Peyer's patch (tissue), 4 donors: ENCODE results near the gene CDH4. TPM values are rescaled to one million over a fixed set of nuclear protein-coding genes. Genes with fewer than 3 reads are reported as not detected.

ENCODE experiments used
- DNase-seq, 3 donors: peaks; one replicate each; pipeline ENCODE4 v3.0.0-alpha.2; 2017 to 2019
- H3K27ac ChIP-seq, 4 donors: fragments of 200-600 bp; sonication (generic); one replicate each; pipeline ENCODE4 v1.5.1; 2016 to 2019
- H3K27me3 ChIP-seq, 2 donors: fragments of 200-600 bp; sonication (generic); one replicate each; pipeline ENCODE4 v1.5.1; 2019
- H3K36me3 ChIP-seq, 3 donors: fragments of 200-600 bp; sonication (generic); one replicate each; pipeline ENCODE4 v1.5.1; 2016 to 2019
- H3K4me1 ChIP-seq, 4 donors: fragments of 200-600 bp; sonication (generic); one replicate each; pipeline ENCODE4 v1.5.1; 2016 to 2019
- H3K4me3 ChIP-seq, 4 donors: fragments of 200-600 bp; sonication (generic); 1 replicate in 3 of 4; 2 replicates in 1 of 4; pipeline ENCODE4 v1.5.1; 2016 to 2019; ENCODE audit warnings: mild to moderate bottlenecking in 1 of 4
- H3K9me3 ChIP-seq, 4 donors: fragments of 200-600 bp; sonication (generic); one replicate each; pipeline ENCODE4 v1.5.1; 2016 to 2019; ENCODE audit warnings: mild to moderate bottlenecking in 1 of 4
- POLR2A ChIP-seq, 2 donors: fragments of 450-650 bp; IDR thresholded peaks; one replicate each; pipeline ENCODE4 v1.5.1; 2017; ENCODE audit warnings: antibody characterized with exemption in 2 of 2, mild to moderate bottlenecking in 2 of 2, moderate library complexity in 2 of 2
- total RNA-seq, 4 donors: library from RNA; depleted of rRNA; stranded (reverse); fragments of >200 nt; gene quantifications; one replicate each; pipeline ENCODE4 v1.1.0, GENCODE V29; 2016
- TF ChIP-seq, protein P1 (sequence below), 6 experiments: fragments of 450-650 bp in 4 of 6; fragments of 200-600 bp in 2 of 6; sonication (generic) in 1 of 6; IDR thresholded peaks; one replicate each; pipeline ENCODE4 v1.5.1; 2017 to 2019; ENCODE audit warnings: antibody characterized with exemption in 6 of 6, mild to moderate bottlenecking in 3 of 6, moderate library complexity in 1 of 6

Gene CDH4
- total RNA-seq, 4 donors from 2014 or later, result 0.27 TPM; not detected in 3

DNA sequence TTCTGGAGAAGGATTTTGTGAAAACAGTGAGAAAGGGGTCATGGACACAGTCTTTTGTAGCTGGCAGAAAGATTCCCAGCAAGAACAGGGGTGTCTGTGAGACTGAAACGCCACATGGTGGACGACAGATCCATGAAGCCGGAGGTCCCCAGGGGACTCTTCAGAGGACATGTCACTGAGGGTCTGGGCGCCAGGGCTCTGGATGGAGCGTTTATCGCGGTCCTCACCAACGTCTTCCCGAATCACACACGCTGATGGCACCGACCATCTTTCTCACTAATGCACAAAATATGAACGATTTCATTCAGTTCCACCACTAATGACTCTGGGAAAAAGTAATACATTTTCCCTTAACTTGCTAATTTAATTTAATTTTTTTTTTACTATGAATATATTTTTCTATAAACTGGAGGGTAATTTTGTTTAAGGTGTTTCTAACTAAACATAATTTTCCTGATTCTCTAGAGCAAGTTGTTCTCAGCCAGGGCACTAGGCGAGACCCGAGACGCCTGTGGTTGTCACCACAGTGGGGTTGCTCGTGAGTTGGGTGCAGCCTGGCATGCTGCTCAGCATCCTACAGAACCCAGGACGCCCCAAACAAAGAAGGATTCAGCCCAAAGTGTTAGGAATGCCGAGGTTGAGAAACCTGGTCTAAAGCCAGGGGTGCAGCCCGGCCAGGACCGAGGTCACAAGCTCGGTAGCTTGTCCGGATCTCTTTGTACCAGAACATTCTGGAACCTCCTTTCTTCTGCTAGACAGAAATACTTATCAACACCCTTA lies 507.4 kb downstream of the CDH4 start:
- Histone ChIP-seq H3K36me3 (no peaks in the 10 kb centered on the region), H3K27ac (no peak overlapping the region), H3K4me1 (no peaks in the 10 kb centered on the region), H3K4me3 (no peak overlapping the region), H3K9me3 (no peaks in the 10 kb centered on the region), H3K27me3 (no peaks in the 10 kb centered on the region)
- TF ChIP-seq POLR2A (IDR thresholded peaks at IDR 0.05), result no peak
- TF ChIP-seq, protein P1, sequence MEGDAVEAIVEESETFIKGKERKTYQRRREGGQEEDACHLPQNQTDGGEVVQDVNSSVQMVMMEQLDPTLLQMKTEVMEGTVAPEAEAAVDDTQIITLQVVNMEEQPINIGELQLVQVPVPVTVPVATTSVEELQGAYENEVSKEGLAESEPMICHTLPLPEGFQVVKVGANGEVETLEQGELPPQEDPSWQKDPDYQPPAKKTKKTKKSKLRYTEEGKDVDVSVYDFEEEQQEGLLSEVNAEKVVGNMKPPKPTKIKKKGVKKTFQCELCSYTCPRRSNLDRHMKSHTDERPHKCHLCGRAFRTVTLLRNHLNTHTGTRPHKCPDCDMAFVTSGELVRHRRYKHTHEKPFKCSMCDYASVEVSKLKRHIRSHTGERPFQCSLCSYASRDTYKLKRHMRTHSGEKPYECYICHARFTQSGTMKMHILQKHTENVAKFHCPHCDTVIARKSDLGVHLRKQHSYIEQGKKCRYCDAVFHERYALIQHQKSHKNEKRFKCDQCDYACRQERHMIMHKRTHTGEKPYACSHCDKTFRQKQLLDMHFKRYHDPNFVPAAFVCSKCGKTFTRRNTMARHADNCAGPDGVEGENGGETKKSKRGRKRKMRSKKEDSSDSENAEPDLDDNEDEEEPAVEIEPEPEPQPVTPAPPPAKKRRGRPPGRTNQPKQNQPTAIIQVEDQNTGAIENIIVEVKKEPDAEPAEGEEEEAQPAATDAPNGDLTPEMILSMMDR (IDR thresholded peaks at IDR 0.05), result no peak
- peak in 1 of 3 donors; percentile 8 for DNase-seq

DNA sequence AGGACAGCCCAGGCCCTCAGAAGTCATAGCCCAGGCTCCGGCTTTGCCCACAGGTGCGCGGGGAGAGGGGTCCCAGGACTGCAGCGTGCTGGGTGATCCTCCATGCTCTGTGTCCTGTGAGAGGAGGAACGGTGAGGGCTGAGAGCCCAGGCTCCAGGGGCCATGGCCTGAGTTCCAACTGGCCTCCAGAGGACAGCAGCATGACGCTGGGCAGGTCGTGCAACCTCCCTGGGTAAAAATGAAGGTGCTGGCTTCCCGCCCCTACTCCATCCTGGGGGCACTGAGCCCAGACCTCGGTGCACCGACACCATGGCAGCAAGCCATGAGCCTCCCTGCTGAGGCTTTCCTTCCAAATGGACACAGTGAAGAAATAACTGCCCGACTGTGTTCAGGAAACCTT lies 508.3 kb downstream of the CDH4 start:
- Histone ChIP-seq H3K9me3 (no peaks in the 10 kb centered on the region), H3K4me1 (no peaks in the 10 kb centered on the region), H3K27me3 (no peaks in the 10 kb centered on the region), H3K36me3 (no peaks in the 10 kb centered on the region), H3K4me3 (no peak overlapping the region), H3K27ac (no peak overlapping the region)
- peak in 1 of 3 donors; percentile 19 for DNase-seq
- TF ChIP-seq POLR2A (IDR thresholded peaks at IDR 0.05), result no peak

DNA sequence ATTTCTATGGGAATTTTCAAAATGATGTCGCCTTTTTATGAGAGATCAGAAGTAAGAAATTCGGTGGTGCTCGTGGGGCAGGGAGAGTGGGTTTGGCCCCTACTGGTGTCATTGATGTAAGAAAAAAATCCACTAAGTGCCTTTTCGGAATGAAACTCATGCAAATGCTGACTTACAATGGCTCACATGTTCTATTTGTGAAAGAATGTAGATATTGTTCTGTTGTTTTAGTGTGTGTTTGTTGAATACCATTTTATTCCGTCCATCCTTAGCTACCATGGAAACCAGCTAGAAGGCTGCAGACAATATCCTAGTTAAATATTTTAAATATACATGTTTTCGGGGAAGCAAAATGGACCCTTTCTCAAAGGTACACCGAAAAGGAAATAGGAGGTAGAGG lies 508.7 kb downstream of the CDH4 start:
- Histone ChIP-seq H3K36me3 (no peaks in the 10 kb centered on the region), H3K27ac (no peak overlapping the region), H3K4me3 (no peak overlapping the region), H3K27me3 (no peaks in the 10 kb centered on the region), H3K4me1 (no peaks in the 10 kb centered on the region), H3K9me3 (no peaks in the 10 kb centered on the region)
- DNase-seq, result no peak
- TF ChIP-seq, protein P1 (IDR thresholded peaks at IDR 0.05), result no peak
- no peak for TF ChIP-seq POLR2A (IDR thresholded peaks at IDR 0.05)

DNA sequence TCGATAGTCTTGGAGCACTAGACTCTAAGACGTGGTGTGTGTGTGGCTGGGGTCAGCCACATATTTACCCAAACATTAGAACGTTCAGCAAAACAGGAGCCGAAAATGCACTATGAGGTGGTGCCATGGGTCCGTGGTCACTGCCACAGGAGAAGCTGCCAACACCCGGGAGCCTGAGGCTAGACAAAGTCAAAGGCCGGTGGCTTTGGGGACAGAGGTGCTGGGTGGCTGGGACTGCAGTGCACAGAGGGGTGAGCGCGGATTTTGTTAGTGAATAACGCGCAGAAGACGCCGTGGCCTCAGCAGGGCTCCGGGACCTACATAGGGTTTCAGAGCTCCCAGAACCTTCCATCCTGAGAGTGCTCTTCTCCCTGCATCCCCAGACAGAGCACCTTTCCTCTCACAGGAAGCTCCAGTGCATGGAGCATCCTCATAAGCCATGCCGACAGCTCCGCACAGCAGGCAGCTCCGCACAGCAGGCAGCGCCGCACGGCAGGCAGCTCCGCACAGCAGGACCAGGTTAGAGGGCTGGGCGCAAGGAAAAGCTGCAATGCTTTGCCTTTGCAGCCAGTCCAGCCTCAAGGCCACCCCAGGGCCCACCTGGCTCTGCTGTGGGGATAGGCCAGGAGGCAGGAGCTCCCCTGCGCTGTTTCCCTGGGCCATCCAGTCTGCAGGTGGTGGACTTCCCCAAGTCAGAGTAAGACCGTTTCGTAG lies 509.5 kb downstream of the CDH4 start:
- H3K9me3 ChIP-seq, result no peaks in the 10 kb centered on the region
- H3K27me3 ChIP-seq, result no peaks in the 10 kb centered on the region
- H3K4me3 ChIP-seq, result no peak overlapping the region
- TF ChIP-seq POLR2A (IDR thresholded peaks at IDR 0.05), result no peak
- TF ChIP-seq, protein P1 (IDR thresholded peaks at IDR 0.05), result no peak
- no peaks in the 10 kb centered on the region for H3K4me1 ChIP-seq
- H3K36me3 ChIP-seq, result no peaks in the 10 kb centered on the region
- DNase-seq, result peak in 1 of 3 donors; percentile 21
- H3K27ac ChIP-seq, result no peak overlapping the region

DNA sequence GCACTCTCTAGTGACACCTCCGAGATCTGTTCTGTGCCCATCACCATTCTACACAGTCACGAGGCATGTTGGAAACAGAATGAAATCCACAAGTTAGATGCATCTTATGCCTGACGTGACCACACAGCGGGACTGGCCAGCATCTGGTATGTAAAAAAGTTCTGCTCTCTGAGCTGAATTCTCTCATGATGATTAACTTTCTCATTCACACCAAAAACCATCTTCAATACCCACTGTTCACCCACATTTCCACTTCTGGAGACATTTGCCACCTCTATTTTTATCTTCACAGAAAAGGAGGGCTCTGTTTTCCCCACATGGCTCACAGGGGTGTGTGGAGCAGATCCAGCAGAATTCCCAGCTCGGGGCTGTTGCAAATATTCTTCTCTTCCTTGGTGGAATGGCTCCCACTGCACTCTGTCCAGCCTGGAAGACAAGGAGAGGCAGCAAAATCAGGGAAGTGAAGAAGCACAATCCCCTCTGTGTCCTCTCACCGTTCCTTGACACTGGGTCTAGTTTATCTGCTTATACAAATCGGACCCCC lies 510.2 kb downstream of the CDH4 start:
- Histone ChIP-seq H3K4me1 (no peaks in the 10 kb centered on the region), H3K27ac (no peak overlapping the region), H3K9me3 (no peaks in the 10 kb centered on the region), H3K36me3 (no peaks in the 10 kb centered on the region), H3K27me3 (no peaks in the 10 kb centered on the region), H3K4me3 (no peak overlapping the region)
- TF ChIP-seq, protein P1 (IDR thresholded peaks at IDR 0.05), result no peak
- peak in 1 of 3 donors; percentile 10 for DNase-seq
